Measurements from ENCODE around the gene BRMS1L. TPM values are rescaled to one million over a fixed set of nuclear protein-coding genes. Genes with fewer than 3 reads are reported as not detected.
"Not testable (repeated sequence)": the region's sequence is repeated elsewhere in the genome, so short reads cannot be mapped to it uniquely, and the experiment has no call there.

BRMS1L gene
- total RNA-seq, 6 experiments from 2014 or later = 7.1 to 10.1 (median 8.4) TPM

DNA sequence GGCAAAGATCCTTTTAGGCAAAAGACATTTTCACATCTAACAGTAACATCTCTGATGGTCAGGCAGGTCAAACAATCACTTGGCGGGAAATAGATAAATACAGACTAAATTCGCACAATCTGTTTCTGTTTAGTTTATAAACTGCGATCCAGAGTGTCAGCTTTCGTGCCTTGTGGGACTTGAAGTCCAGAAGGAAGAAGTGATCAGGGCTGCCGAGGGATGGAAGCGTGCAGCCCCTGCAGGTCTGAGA, 245 bp upstream of the BRMS1L start:
- no peaks in the 10 kb centered on the region for H3K9me3 Mint-ChIP-seq
- no peaks in the 10 kb centered on the region for H3K27me3 Mint-ChIP-seq (ENCODE audit: insufficient read depth)
- H3K4me1 Mint-ChIP-seq (ENCODE audit: low read depth) = peaks cover 43% of the 10 kb centered on the region
- H3K36me3 Mint-ChIP-seq (ENCODE audit: low read depth) = no peaks in the 10 kb centered on the region
- TF ChIP-seq, protein P1, sequence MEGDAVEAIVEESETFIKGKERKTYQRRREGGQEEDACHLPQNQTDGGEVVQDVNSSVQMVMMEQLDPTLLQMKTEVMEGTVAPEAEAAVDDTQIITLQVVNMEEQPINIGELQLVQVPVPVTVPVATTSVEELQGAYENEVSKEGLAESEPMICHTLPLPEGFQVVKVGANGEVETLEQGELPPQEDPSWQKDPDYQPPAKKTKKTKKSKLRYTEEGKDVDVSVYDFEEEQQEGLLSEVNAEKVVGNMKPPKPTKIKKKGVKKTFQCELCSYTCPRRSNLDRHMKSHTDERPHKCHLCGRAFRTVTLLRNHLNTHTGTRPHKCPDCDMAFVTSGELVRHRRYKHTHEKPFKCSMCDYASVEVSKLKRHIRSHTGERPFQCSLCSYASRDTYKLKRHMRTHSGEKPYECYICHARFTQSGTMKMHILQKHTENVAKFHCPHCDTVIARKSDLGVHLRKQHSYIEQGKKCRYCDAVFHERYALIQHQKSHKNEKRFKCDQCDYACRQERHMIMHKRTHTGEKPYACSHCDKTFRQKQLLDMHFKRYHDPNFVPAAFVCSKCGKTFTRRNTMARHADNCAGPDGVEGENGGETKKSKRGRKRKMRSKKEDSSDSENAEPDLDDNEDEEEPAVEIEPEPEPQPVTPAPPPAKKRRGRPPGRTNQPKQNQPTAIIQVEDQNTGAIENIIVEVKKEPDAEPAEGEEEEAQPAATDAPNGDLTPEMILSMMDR (IDR thresholded peaks at IDR 0.05) = no peak
- peak overlapping the region; percentile 97 for H3K4me3 Mint-ChIP-seq
- H3K27ac Mint-ChIP-seq = peak overlapping the region; percentile 89
- no peak for DNase-seq

DNA sequence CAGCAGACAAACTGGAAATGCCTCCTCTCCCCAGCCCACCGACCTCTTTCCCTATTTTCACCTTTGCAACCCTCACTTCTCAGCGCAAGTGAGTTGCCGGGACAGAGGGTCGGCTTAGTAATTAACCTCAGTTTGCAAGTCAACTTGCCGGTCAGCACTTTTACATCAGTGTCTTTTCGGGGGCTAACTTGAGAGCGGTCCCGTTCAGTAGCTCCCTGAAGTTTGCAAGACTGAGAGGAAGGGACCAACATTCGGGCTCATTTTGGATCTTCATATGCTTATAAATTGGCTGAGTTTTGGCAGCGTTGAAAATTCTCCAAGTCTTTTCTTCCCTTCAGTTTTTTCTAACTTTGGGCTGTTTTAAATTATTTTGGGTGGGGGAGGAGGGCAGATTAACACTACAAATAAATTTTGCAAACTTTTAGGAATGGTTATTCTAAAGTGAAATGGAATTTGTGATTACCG, 846 bp downstream of the BRMS1L start:
- no peaks in the 10 kb centered on the region for H3K27me3 Mint-ChIP-seq (ENCODE audit: insufficient read depth)
- H3K4me3 Mint-ChIP-seq = peak overlapping the region; percentile 97
- H3K27ac Mint-ChIP-seq = peak overlapping the region; percentile 76
- DNase-seq = no peak
- H3K36me3 Mint-ChIP-seq (ENCODE audit: low read depth) = no peaks in the 10 kb centered on the region
- TF ChIP-seq, protein P1 (IDR thresholded peaks at IDR 0.05) = no peak; the same call in 1 of the 2 replicates
- no peaks in the 10 kb centered on the region for H3K9me3 Mint-ChIP-seq
- peaks cover 32% of the 10 kb centered on the region for H3K4me1 Mint-ChIP-seq (ENCODE audit: low read depth)

DNA sequence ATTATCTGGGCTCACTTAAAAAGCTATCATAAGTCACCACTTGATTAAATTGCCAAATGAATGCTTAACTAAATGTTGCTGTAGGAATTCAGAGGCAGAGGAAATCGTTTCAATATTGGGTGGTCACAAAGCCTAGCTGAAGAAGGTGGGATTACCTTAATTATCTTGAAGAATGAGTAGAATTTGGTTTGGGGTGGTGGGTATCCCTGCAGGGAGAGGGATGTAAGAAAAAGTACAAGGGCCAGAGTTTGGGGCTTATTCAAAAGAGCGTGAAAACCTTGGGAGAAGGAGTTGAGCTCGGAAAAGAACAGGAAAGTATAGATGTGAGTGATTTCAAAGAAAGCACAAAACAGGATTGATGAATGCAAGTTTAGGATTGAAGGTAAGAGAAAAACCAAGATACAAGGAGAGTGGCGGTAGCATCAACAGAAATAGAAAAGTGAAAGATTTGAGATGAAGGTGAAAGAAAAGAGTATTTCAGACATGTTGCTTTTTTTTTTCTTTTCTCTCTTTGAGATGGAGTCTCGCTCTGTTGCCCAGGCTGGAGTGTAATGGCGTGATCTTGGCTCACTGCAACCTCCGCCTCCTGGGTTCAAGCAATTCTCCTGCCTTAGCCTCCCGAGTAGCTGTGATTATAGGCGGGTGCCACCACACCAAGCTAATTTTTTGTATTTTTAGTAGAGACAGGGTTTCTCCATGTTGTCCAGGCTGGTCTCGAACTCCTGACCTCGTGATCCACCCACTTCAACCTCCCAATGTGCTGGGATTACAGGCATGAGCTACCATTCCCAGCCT, 1.7 kb downstream of the BRMS1L start:
- TF ChIP-seq, protein P1 (IDR thresholded peaks at IDR 0.05) = no peak
- no peaks in the 10 kb centered on the region for H3K36me3 Mint-ChIP-seq (ENCODE audit: low read depth)
- DNase-seq = no peak
- H3K27me3 Mint-ChIP-seq (ENCODE audit: insufficient read depth) = no peaks in the 10 kb centered on the region
- H3K9me3 Mint-ChIP-seq = no peaks in the 10 kb centered on the region
- peaks cover 27% of the 10 kb centered on the region for H3K4me1 Mint-ChIP-seq (ENCODE audit: low read depth)
- H3K27ac Mint-ChIP-seq = no peak overlapping the region
- H3K4me3 Mint-ChIP-seq = peak overlapping the region; percentile 97

DNA sequence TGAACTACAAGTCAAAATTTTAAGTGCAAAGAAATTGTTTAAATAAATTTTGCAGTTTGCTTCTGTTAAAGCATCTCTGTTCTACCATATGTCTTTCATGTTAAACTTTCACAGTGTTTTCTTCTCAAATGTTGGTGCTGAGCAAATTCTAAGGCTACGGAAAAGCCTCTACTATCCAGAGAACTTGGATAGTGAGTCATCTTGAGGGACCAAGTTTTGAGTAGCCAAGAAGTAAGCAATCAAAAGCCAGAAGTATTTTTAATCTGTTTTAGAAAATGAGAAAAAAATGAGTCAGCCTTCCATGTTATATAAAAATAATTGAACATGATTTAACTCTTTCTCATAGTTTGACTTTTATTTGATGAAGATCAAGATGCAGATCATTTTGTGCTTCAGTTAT, 3.3 kb downstream of the BRMS1L start:
- H3K36me3 Mint-ChIP-seq (ENCODE audit: low read depth) = no peaks in the 10 kb centered on the region
- H3K27ac Mint-ChIP-seq = peak overlapping the region; percentile 28; the same call in 1 of the 2 replicates
- peaks cover 27% of the 10 kb centered on the region for H3K4me1 Mint-ChIP-seq (ENCODE audit: low read depth)
- no peak overlapping the region for H3K4me3 Mint-ChIP-seq
- H3K9me3 Mint-ChIP-seq = no peaks in the 10 kb centered on the region
- TF ChIP-seq, protein P1 (IDR thresholded peaks at IDR 0.05) = no peak
- H3K27me3 Mint-ChIP-seq (ENCODE audit: insufficient read depth) = no peaks in the 10 kb centered on the region
- DNase-seq = no peak

DNA sequence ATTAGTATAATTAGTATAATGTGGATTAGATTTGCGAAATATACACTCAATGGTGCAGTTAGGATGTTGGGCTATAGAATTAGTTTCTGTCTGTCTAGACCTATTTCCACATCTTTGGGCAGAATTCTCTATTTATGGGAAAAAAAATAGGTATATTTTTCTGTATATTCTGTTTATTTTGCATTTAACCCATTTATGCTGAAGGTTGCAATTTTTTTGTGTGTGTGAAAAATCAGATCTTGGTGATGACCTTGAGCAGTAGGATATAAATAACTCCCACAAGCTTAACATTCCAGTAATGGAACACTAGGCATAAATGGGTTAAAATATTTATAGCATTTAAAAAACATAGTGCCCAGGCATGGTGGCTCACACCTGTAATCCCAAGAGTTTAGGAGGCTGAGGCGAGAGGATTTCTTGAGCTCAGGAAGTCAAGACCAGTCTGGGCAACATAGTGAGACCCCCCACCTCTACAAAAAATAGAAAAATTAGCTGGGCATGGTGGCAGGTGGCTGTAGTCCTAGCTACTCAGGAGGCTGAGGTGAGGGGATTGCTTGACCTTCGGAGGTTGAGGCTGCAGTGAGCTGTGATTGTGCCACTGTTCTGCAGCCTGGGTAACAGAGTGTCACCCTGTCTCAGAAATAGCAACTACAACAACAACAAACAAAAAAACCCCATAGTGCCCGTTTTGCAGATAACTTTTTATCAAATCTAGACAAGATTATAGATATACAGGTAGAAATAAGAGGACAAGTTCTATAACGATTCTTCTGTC, 9.3 kb downstream of the BRMS1L start:
- no peak for DNase-seq
- peaks cover 10% of the 10 kb centered on the region for H3K9me3 Mint-ChIP-seq
- no peaks in the 10 kb centered on the region for H3K27me3 Mint-ChIP-seq (ENCODE audit: insufficient read depth)
- H3K4me1 Mint-ChIP-seq (ENCODE audit: low read depth) = no peaks in the 10 kb centered on the region
- H3K27ac Mint-ChIP-seq = no peak overlapping the region
- TF ChIP-seq, protein P1 (IDR thresholded peaks at IDR 0.05) = no peak
- no peak overlapping the region for H3K4me3 Mint-ChIP-seq
- peaks cover 44% of the 10 kb centered on the region for H3K36me3 Mint-ChIP-seq (ENCODE audit: low read depth)

DNA sequence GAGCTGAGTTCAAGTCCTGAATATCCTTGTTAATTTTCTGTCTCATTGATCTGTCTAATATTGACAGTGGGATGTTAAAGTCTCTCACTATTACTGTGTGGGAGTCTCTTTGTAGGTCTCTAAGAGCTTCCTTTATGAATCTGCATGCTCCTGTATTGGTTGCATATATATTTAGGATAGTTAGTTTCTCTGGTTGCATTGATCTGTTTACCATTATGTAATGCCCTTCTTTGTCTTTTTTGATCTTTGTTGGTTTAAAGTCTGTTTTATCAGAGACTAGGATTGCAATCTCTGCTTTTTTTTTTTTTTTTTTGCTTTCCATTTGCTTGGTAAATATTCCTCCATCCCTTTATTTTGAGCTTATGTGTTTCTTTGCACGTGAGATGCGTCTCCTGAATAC, 15.6 kb downstream of the BRMS1L start:
- H3K27ac Mint-ChIP-seq; H3K4me1 Mint-ChIP-seq (ENCODE audit: low read depth); H3K4me3 Mint-ChIP-seq; H3K27me3 Mint-ChIP-seq (ENCODE audit: insufficient read depth); DNase-seq: not testable (repeated sequence)
- H3K9me3 Mint-ChIP-seq = peaks cover 39% of the 10 kb centered on the region
- H3K36me3 Mint-ChIP-seq (ENCODE audit: low read depth) = peaks cover 81% of the 10 kb centered on the region

DNA sequence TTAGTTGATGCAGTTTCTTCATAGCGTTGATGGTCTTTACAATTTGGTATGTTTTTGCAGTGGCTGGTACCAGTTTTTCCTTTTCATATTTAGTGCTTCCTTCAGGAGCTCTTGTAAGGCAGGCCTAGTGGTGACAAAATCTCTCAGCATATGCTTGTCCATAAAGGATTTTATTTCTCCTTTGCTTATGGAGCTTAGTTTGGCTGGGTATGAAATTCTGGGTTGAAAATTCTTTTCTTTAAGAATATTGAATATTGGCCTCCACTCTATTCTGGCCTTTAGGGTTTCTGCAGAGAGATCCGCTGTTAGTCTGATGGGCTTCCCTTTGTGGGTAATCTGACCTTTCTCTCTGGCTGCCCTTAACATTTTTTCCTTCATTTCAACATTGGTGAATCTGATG, 16.1 kb downstream of the BRMS1L start:
- not testable (repeated sequence) for DNase-seq; H3K27me3 Mint-ChIP-seq (ENCODE audit: insufficient read depth); H3K27ac Mint-ChIP-seq; H3K4me1 Mint-ChIP-seq (ENCODE audit: low read depth); H3K4me3 Mint-ChIP-seq
- H3K9me3 Mint-ChIP-seq = peaks cover 39% of the 10 kb centered on the region
- peaks cover 75% of the 10 kb centered on the region for H3K36me3 Mint-ChIP-seq (ENCODE audit: low read depth)

Data from HFFc6 (cell line).